Liver (tissue), 9 donors: ENCODE data around the gene DARS1. TPM values are rescaled to one million over a fixed set of nuclear protein-coding genes. Genes with fewer than 3 reads are reported as not detected.

ENCODE experiments used
- DNase-seq: peaks from one replicate; pipeline ENCODE4 v3.0.0-alpha.2; 2017; ENCODE audit warnings: low spot score
- H3K27ac ChIP-seq, 2 donors: one replicate each; pipeline ENCODE4 v1.7.0; 2013; ENCODE audit warnings: inconsistent platforms in 2 of 2, low read length in 2 of 2, control low read depth in 1 of 2, low read depth in 1 of 2, mild to moderate bottlenecking in 1 of 2
- H3K27me3 ChIP-seq, 4 donors: one replicate each; pipeline versions ENCODE4 v1.6.1 to v1.7.0; 2013; ENCODE audit warnings: low read length in 3 of 4, inconsistent platforms in 1 of 4, mild to moderate bottlenecking in 1 of 4, moderate library complexity in 1 of 4; ENCODE audit not compliant: control insufficient read depth in 4 of 4, insufficient read depth in 4 of 4
- H3K36me3 ChIP-seq, 4 donors: one replicate each; pipeline versions ENCODE4 v1.6.1 to v1.7.0; 2013; ENCODE audit warnings: low read length in 3 of 4, mild to moderate bottlenecking in 3 of 4, low read depth in 1 of 4, moderate library complexity in 1 of 4; ENCODE audit not compliant: control insufficient read depth in 4 of 4, insufficient read depth in 3 of 4
- H3K4me1 ChIP-seq, 4 donors: one replicate each; pipeline versions ENCODE4 v1.6.1 to v1.7.0; 2013; ENCODE audit warnings: low read length in 3 of 4, mild to moderate bottlenecking in 3 of 4, moderate library complexity in 1 of 4; ENCODE audit not compliant: control insufficient read depth in 4 of 4, insufficient read depth in 4 of 4
- H3K4me3 ChIP-seq, 3 donors: one replicate each; pipeline versions ENCODE4 v1.6.1 to v1.7.0; 2013; ENCODE audit warnings: low read length in 3 of 3, control low read depth in 1 of 3, low read depth in 1 of 3, mild to moderate bottlenecking in 1 of 3
- H3K9ac ChIP-seq, 2 donors: one replicate each; pipeline ENCODE4 v1.7.0; 2013; ENCODE audit warnings: low read length in 2 of 2, mild to moderate bottlenecking in 2 of 2, moderate library complexity in 2 of 2, control low read depth in 1 of 2, low read depth in 1 of 2
- H3K9me3 ChIP-seq, 4 donors: one replicate each; pipeline versions ENCODE4 v1.6.1 to v1.7.0; 2013; ENCODE audit warnings: low read length in 3 of 4; ENCODE audit not compliant: control insufficient read depth in 4 of 4
- EGR1 ChIP-seq, 2 donors: IDR thresholded peaks; 2 replicates each; pipeline ENCODE4 v1.6.1; 2016 to 2018; ENCODE audit warnings: antibody characterized with exemption in 2 of 2, low read depth in 2 of 2
- FOXA1 ChIP-seq: IDR thresholded peaks from 2 replicates; pipeline ENCODE4 v1.6.1; 2016; ENCODE audit warnings: antibody characterized with exemption
- FOXA2 ChIP-seq: IDR thresholded peaks from 2 replicates; pipeline ENCODE4 v1.6.1; 2016; ENCODE audit warnings: antibody characterized with exemption
- GABPA ChIP-seq, 2 donors: IDR thresholded peaks in 1 of 2; conservative IDR thresholded peaks in 1 of 2; 2 replicates each; pipeline ENCODE4 v1.6.1; 2016; ENCODE audit warnings: antibody characterized with exemption in 2 of 2, mild to moderate bottlenecking in 1 of 2, moderate library complexity in 1 of 2
- HNF4A ChIP-seq, 2 donors: conservative IDR thresholded peaks; 2 replicates each; pipeline ENCODE4 v1.6.1; 2016; ENCODE audit warnings: antibody characterized with exemption in 2 of 2, mild to moderate bottlenecking in 2 of 2
- JUND ChIP-seq, 2 donors: IDR thresholded peaks; 2 replicates each; pipeline ENCODE4 v1.6.1; 2016; ENCODE audit warnings: antibody characterized with exemption in 2 of 2
- MAX ChIP-seq: IDR thresholded peaks from 2 replicates; pipeline ENCODE4 v1.6.1; 2016; ENCODE audit warnings: antibody characterized with exemption
- NR2F2 ChIP-seq: IDR thresholded peaks from 2 replicates; pipeline ENCODE4 v1.6.1; 2016; ENCODE audit warnings: antibody characterized with exemption
- RAD21 ChIP-seq, 2 donors: IDR thresholded peaks; 2 replicates each; pipeline ENCODE4 v1.6.1; 2016; ENCODE audit warnings: antibody characterized with exemption in 2 of 2, mild to moderate bottlenecking in 2 of 2
- RXRA ChIP-seq, 2 donors: IDR thresholded peaks; 2 replicates each; pipeline ENCODE4 v1.6.1; 2017 to 2018; ENCODE audit warnings: antibody characterized with exemption in 2 of 2, mild to moderate bottlenecking in 1 of 2
- SP1 ChIP-seq: IDR thresholded peaks from 2 replicates; pipeline ENCODE4 v1.6.1; 2018; ENCODE audit warnings: antibody characterized with exemption, mild to moderate bottlenecking
- YY1 ChIP-seq: IDR thresholded peaks from 2 replicates; pipeline ENCODE4 v1.6.1; 2016; ENCODE audit warnings: antibody characterized with exemption, mild to moderate bottlenecking
- ZBTB33 ChIP-seq: IDR thresholded peaks from 2 replicates; pipeline ENCODE4 v1.6.1; 2016; ENCODE audit warnings: antibody characterized with exemption
- WGBS: extraction: QIAGEN DNeasy Blood & Tissue Kit; methylation state at CpG from one replicate; pipeline ENCODE4 v1.1.7; 2013; 5-methylcytosine and 5-hydroxymethylcytosine counted together
- polyA plus RNA-seq, 2 donors: library from polyadenylated mRNA; stranded (reverse) in 1 of 2; unstranded in 1 of 2; fragments of 200-250 nt in 1 of 2; fragments of >200 nt in 1 of 2; fragmentation: Nextera tagmentation in 1 of 2; extraction: Ambion mirVana in 1 of 2; gene quantifications; one replicate each; pipeline versions ENCODE4 v1.2.1 to v1.2.3, GENCODE V29; 2013 to 2015
- total RNA-seq, 2 donors: library from RNA; depleted of rRNA; stranded (reverse); fragments of >200 nt; gene quantifications; one replicate each; pipeline ENCODE4 v1.2.3, GENCODE V29; 2014
- TF ChIP-seq, protein P1 (sequence below): IDR thresholded peaks from 2 replicates; pipeline ENCODE4 v1.6.1; 2016; ENCODE audit warnings: antibody characterized with exemption, mild to moderate bottlenecking
- TF ChIP-seq, protein P2 (sequence below): fragments of 150-350 bp; IDR thresholded peaks from 2 replicates; pipeline ENCODE4 v1.5.1; 2017; ENCODE audit warnings: improper control_type of control experiment, low read depth, low read length; ENCODE audit not compliant: missing input control
- donor health status: healthy.
- donor health status: healthy.
- donor health status: healthy.
- donor health status: healthy.
- donor health status: healthy.

Gene DARS1
- total and polyA plus RNA-seq, 4 donors, result 25.0 to 44.1 (median 32.6) TPM

DNA sequence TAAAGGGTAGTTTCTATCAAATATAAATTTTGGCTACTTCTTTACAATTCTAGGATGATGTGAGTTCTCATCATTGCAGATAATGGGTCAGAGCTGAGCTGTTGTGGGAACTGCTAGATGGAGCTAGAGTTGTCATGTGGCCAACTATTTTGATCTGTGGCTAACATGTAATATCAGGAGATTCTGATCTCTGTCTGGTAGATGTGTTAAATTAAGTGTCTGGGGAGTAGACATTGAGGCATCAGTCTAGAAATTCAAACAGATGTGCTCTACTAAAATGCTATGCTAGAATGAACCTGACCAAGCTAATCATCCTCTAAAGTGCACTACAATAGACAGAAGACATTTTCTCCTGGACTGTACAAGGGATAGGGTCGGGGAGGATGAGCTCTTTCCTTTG lies 30.3 kb upstream of the DARS1 start:
- no peaks in the 10 kb centered on the region for H3K36me3 ChIP-seq
- no peak for DNase-seq
- H3K27ac ChIP-seq, result no peak overlapping the region
- H3K9me3 ChIP-seq, result no peaks in the 10 kb centered on the region
- H3K9ac ChIP-seq, result no peak overlapping the region
- H3K4me3 ChIP-seq, result no peak overlapping the region
- TF ChIP-seq GABPA (IDR thresholded peaks at IDR 0.05 in 1 of 2, conservative IDR thresholded peaks at IDR 0.05 in 1 of 2), result no peak
- no peak for TF ChIP-seq NR2F2
- no peak for TF ChIP-seq SP1
- TF ChIP-seq RXRA (IDR thresholded peaks at IDR 0.05), result no peak
- no peak for TF ChIP-seq JUND (IDR thresholded peaks at IDR 0.05)
- TF ChIP-seq EGR1 (IDR thresholded peaks at IDR 0.05; ENCODE audit: low read depth in 2 of 2), result no peak
- no peak for TF ChIP-seq MAX
- no peak for TF ChIP-seq RAD21 (IDR thresholded peaks at IDR 0.05)
- TF ChIP-seq ZBTB33, result no peak
- no peak for TF ChIP-seq YY1
- no peak for TF ChIP-seq FOXA2
- TF ChIP-seq, protein P1, sequence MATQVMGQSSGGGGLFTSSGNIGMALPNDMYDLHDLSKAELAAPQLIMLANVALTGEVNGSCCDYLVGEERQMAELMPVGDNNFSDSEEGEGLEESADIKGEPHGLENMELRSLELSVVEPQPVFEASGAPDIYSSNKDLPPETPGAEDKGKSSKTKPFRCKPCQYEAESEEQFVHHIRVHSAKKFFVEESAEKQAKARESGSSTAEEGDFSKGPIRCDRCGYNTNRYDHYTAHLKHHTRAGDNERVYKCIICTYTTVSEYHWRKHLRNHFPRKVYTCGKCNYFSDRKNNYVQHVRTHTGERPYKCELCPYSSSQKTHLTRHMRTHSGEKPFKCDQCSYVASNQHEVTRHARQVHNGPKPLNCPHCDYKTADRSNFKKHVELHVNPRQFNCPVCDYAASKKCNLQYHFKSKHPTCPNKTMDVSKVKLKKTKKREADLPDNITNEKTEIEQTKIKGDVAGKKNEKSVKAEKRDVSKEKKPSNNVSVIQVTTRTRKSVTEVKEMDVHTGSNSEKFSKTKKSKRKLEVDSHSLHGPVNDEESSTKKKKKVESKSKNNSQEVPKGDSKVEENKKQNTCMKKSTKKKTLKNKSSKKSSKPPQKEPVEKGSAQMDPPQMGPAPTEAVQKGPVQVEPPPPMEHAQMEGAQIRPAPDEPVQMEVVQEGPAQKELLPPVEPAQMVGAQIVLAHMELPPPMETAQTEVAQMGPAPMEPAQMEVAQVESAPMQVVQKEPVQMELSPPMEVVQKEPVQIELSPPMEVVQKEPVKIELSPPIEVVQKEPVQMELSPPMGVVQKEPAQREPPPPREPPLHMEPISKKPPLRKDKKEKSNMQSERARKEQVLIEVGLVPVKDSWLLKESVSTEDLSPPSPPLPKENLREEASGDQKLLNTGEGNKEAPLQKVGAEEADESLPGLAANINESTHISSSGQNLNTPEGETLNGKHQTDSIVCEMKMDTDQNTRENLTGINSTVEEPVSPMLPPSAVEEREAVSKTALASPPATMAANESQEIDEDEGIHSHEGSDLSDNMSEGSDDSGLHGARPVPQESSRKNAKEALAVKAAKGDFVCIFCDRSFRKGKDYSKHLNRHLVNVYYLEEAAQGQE, result no peak
- 78% methylated on average over 1 of the region's 1 CpG for WGBS
- no peaks in the 10 kb centered on the region for H3K27me3 ChIP-seq
- H3K4me1 ChIP-seq, result no peaks in the 10 kb centered on the region

GRCh38 chr2:136014411-136014810 lies 29.0 kb upstream of the DARS1 start:
- Histone ChIP-seq H3K4me3 (no peak overlapping the region), H3K27me3 (no peaks in the 10 kb centered on the region), H3K4me1 (no peaks in the 10 kb centered on the region), H3K9ac (peak overlapping the region in 1 of 2 donors; percentile 41), H3K36me3 (no peaks in the 10 kb centered on the region), H3K27ac (no peak overlapping the region), H3K9me3 (no peaks in the 10 kb centered on the region)
- no peak for TF ChIP-seq FOXA1
- TF ChIP-seq, protein P1, result no peak
- no peak for TF ChIP-seq HNF4A (conservative IDR thresholded peaks at IDR 0.05)
- TF ChIP-seq GABPA (IDR thresholded peaks at IDR 0.05 in 1 of 2, conservative IDR thresholded peaks at IDR 0.05 in 1 of 2), result no peak
- no peak for TF ChIP-seq JUND (IDR thresholded peaks at IDR 0.05)
- no peak for TF ChIP-seq YY1
- TF ChIP-seq, protein P2, sequence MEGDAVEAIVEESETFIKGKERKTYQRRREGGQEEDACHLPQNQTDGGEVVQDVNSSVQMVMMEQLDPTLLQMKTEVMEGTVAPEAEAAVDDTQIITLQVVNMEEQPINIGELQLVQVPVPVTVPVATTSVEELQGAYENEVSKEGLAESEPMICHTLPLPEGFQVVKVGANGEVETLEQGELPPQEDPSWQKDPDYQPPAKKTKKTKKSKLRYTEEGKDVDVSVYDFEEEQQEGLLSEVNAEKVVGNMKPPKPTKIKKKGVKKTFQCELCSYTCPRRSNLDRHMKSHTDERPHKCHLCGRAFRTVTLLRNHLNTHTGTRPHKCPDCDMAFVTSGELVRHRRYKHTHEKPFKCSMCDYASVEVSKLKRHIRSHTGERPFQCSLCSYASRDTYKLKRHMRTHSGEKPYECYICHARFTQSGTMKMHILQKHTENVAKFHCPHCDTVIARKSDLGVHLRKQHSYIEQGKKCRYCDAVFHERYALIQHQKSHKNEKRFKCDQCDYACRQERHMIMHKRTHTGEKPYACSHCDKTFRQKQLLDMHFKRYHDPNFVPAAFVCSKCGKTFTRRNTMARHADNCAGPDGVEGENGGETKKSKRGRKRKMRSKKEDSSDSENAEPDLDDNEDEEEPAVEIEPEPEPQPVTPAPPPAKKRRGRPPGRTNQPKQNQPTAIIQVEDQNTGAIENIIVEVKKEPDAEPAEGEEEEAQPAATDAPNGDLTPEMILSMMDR, result no peak
- no peak for TF ChIP-seq MAX
- no peak for TF ChIP-seq RXRA (IDR thresholded peaks at IDR 0.05)
- no peak for TF ChIP-seq RAD21 (IDR thresholded peaks at IDR 0.05)
- no peak for DNase-seq
- WGBS, result 93% methylated on average over 2 of the region's 2 CpGs
